Measurements from ENCODE around the gene SNX25. TPM values are rescaled to one million over a fixed set of nuclear protein-coding genes. Genes with fewer than 3 reads are reported as not detected.
A peak's percentile ranks its signal among the peaks of the same experiment; 100 is the strongest.

SNX25 gene
- total RNA-seq, 1 donor from 2014 or later, result 27.5 TPM

DNA sequence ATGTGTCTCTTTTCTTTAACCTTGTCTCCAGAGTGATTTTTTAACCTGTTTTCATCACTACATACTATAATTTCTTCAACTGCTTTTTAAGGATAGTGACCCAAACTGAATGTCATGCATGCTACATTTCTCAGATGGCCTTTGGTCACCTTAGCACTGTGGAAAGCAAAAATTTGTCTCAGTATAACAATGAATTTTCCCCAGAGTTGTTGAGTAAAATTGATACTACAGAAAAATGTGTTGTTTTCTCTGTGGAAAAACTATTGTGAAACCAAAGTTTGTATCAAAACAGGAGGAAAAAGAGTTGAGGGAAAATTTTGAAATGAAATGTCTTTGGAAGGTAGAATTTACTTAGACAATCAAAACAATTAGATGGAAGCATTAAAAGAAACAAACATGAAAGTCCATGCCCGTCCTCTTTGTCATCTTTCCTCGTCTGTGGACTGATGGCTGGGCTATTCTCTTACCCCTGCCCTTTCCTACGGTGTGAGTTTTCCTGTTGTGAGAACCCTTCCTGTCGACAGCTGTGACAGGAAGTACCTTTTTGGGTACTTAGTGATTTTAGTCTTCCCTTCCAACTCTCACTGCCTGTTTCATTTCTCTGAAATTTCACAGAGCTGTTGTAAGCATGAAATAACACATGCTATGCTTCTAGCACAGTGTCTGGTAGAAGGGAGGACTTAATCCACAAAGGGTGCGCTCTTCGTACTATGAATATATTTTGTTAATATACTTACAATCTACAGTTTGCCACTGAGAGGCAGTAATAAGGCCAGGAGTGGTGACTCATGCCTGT lies 135.5 kb downstream of the SNX25 start:
- TF ChIP-seq, protein P1, sequence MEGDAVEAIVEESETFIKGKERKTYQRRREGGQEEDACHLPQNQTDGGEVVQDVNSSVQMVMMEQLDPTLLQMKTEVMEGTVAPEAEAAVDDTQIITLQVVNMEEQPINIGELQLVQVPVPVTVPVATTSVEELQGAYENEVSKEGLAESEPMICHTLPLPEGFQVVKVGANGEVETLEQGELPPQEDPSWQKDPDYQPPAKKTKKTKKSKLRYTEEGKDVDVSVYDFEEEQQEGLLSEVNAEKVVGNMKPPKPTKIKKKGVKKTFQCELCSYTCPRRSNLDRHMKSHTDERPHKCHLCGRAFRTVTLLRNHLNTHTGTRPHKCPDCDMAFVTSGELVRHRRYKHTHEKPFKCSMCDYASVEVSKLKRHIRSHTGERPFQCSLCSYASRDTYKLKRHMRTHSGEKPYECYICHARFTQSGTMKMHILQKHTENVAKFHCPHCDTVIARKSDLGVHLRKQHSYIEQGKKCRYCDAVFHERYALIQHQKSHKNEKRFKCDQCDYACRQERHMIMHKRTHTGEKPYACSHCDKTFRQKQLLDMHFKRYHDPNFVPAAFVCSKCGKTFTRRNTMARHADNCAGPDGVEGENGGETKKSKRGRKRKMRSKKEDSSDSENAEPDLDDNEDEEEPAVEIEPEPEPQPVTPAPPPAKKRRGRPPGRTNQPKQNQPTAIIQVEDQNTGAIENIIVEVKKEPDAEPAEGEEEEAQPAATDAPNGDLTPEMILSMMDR (IDR thresholded peaks at IDR 0.05; ENCODE audit: partially characterized antibody, unreplicated experiment), result no peak
- no peak for DNase-seq
- Mint-ChIP-seq H3K36me3 (ENCODE audit: unreplicated experiment) (peaks cover 5% of the 10 kb centered on the region), H3K9me3 (ENCODE audit: unreplicated experiment) (peaks cover 11% of the 10 kb centered on the region), H3K27me3 (ENCODE audit: unreplicated experiment) (peaks cover 5% of the 10 kb centered on the region), H3K4me3 (ENCODE audit: unreplicated experiment) (peak overlapping the region; percentile 21), H3K27ac (ENCODE audit: unreplicated experiment) (peak overlapping the region; percentile 98), H3K4me1 (ENCODE audit: low read depth, unreplicated experiment) (peaks cover 32% of the 10 kb centered on the region)

DNA sequence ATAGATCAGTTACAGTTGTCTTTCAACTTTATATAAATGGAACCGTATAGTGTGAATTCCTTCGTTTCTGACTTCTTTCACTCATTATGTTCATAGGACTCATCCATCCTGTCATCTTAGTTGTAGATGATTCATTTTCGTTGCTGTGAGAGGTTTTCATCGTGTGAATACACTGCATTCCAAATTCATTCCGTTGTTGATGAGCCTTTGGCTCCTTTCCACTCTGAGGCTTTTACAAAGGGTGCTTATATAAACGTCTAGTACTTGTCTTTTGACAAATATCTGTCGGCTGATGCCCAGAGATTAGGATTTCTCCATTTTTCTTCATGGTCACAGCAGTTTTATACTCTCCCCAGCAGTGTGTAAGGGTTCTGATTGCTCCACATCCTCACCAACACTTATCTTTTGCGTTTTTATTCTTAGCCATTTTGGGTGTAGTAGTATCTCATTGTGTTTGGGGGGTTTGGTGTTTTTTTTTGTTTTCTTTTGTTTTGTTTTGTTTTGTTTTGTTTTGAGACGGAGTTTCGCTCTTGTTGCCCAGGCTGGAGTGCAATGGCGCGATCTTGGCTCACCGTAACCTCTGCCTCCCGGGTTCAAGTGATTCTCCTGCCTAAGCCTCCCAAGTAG lies 137.7 kb downstream of the SNX25 start:
- peak overlapping the region; percentile 16 for H3K27ac Mint-ChIP-seq (ENCODE audit: unreplicated experiment)
- H3K36me3 Mint-ChIP-seq (ENCODE audit: unreplicated experiment), result peaks cover 5% of the 10 kb centered on the region
- peaks cover 5% of the 10 kb centered on the region for H3K27me3 Mint-ChIP-seq (ENCODE audit: unreplicated experiment)
- H3K4me3 Mint-ChIP-seq (ENCODE audit: unreplicated experiment), result no peak overlapping the region
- H3K9me3 Mint-ChIP-seq (ENCODE audit: unreplicated experiment), result peaks cover 10% of the 10 kb centered on the region
- peaks cover 20% of the 10 kb centered on the region for H3K4me1 Mint-ChIP-seq (ENCODE audit: low read depth, unreplicated experiment)
- no peak for DNase-seq
- TF ChIP-seq, protein P1 (IDR thresholded peaks at IDR 0.05; ENCODE audit: partially characterized antibody, unreplicated experiment), result no peak

DNA sequence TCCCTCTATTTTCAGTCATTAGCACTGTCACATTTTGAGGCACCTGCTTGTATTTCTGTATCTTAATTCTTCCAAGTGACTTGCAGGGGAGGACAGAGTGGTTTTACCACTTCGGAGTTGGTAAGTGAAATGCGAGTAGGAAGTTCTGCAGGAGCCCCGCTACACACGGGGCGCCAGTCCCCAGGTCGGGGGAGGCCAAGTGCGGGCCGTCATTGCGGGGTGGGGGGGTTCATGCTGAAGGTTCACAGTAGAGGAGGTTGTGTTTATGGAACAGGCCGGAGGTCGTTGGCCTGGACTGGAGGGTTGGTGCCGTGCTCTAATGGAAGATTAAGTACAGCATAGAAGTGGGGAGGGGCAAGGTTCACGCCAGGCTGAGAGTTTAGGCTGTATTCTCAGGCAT lies 142.3 kb downstream of the SNX25 start:
- Mint-ChIP-seq H3K4me1 (ENCODE audit: low read depth, unreplicated experiment) (peaks cover 9% of the 10 kb centered on the region), H3K27me3 (ENCODE audit: unreplicated experiment) (no peaks in the 10 kb centered on the region), H3K36me3 (ENCODE audit: unreplicated experiment) (peaks cover 5% of the 10 kb centered on the region), H3K9me3 (ENCODE audit: unreplicated experiment) (no peaks in the 10 kb centered on the region), H3K4me3 (ENCODE audit: unreplicated experiment) (no peak overlapping the region), H3K27ac (ENCODE audit: unreplicated experiment) (no peak overlapping the region)
- no peak for DNase-seq
- TF ChIP-seq, protein P1 (IDR thresholded peaks at IDR 0.05; ENCODE audit: partially characterized antibody, unreplicated experiment), result no peak

DNA sequence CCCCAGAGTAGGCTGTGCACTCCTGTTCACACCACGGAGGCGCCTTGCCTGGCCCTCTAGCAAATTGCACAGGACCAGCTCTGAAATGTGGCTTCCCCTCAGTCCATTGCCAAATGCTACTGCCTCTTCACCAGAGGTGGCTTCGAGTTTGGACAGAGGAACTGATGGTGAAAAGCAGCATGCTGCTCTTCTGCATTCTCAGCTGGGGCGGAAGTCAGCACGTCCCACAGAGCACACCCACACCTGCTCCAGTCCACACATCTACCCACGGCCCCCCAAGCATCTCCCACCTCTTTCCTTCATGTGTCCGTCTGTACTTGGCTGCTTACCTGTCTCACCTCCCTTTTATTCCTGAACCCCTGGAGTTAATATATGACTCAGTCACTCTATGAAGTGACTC lies 142.8 kb downstream of the SNX25 start:
- Mint-ChIP-seq H3K9me3 (ENCODE audit: unreplicated experiment) (no peaks in the 10 kb centered on the region), H3K36me3 (ENCODE audit: unreplicated experiment) (peaks cover 5% of the 10 kb centered on the region), H3K27me3 (ENCODE audit: unreplicated experiment) (no peaks in the 10 kb centered on the region), H3K4me1 (ENCODE audit: low read depth, unreplicated experiment) (peaks cover 11% of the 10 kb centered on the region), H3K27ac (ENCODE audit: unreplicated experiment) (no peak overlapping the region), H3K4me3 (ENCODE audit: unreplicated experiment) (no peak overlapping the region)
- no peak for DNase-seq
- TF ChIP-seq, protein P1 (IDR thresholded peaks at IDR 0.05; ENCODE audit: partially characterized antibody, unreplicated experiment), result no peak

DNA sequence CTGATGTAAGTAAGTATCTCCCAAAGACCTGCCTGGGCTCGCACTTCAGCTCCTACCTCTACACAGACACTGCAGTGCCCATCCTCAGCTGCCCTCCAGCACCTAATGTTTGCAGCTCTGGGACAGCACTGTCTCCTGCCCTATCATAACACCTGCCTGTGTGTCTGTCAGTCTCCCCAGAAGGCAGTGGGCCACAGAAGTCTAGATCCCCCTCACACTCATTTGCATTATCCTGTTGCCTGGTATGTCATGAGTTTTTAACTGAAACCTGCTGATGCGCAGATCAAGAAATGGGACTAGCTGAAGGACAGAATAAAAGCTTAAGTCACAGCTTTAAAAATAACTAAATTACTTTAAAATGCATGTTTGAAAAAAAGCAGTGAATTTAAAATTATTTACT lies 143.3 kb downstream of the SNX25 start:
- Mint-ChIP-seq H3K27me3 (ENCODE audit: unreplicated experiment) (no peaks in the 10 kb centered on the region), H3K9me3 (ENCODE audit: unreplicated experiment) (no peaks in the 10 kb centered on the region), H3K4me3 (ENCODE audit: unreplicated experiment) (no peak overlapping the region), H3K36me3 (ENCODE audit: unreplicated experiment) (peaks cover 5% of the 10 kb centered on the region), H3K27ac (ENCODE audit: unreplicated experiment) (no peak overlapping the region), H3K4me1 (ENCODE audit: low read depth, unreplicated experiment) (peaks cover 13% of the 10 kb centered on the region)
- no peak for DNase-seq
- TF ChIP-seq, protein P1 (IDR thresholded peaks at IDR 0.05; ENCODE audit: partially characterized antibody, unreplicated experiment), result no peak

Data from glutamatergic neuron (in vitro differentiated cells).